ENCODE data around the gene ADAMTS16.

Gene ADAMTS16

GRCh38 chr5:5150667-5151066 lies 10.5 kb downstream of the ADAMTS16 start:
- H4K20me1 ChIP-seq (ENCODE audit: insufficient read depth): no peaks in the 10 kb centered on the region
- H3K9ac ChIP-seq: no peak overlapping the region
- no peaks in the 10 kb centered on the region for H3K79me2 ChIP-seq (ENCODE audit: insufficient read depth, low read depth)
- H2AFZ ChIP-seq (ENCODE audit: low read depth): no peak overlapping the region
- H3K4me3 ChIP-seq (IDR thresholded peaks at IDR 0.05; ENCODE audit: insufficient read depth, low read depth, low read length): no peak overlapping the region
- no peak for TF ChIP-seq CTCF (conservative IDR thresholded peaks at IDR 0.05; ENCODE audit: low read depth, low read length)
- no peaks in the 10 kb centered on the region for H3K27me3 ChIP-seq (ENCODE audit: insufficient read depth, low read depth)
- H3K4me1 ChIP-seq (ENCODE audit: low read depth, poor library complexity, severe bottlenecking): no peaks in the 10 kb centered on the region
- H3K36me3 ChIP-seq (ENCODE audit: insufficient read depth): no peaks in the 10 kb centered on the region
- no peak overlapping the region for H3K4me2 ChIP-seq
- no peak overlapping the region for H3K27ac ChIP-seq

- no peaks in the 10 kb centered on the region for H3K27me3 ChIP-seq (ENCODE audit: insufficient read depth, low read depth)
- H2AFZ ChIP-seq (ENCODE audit: low read depth): no peak overlapping the region
- no peaks in the 10 kb centered on the region for H3K4me1 ChIP-seq (ENCODE audit: low read depth, poor library complexity, severe bottlenecking)
- no peak overlapping the region for H3K9ac ChIP-seq
- no peak for TF ChIP-seq CTCF (conservative IDR thresholded peaks at IDR 0.05; ENCODE audit: low read depth, low read length)
- no peaks in the 10 kb centered on the region for H3K36me3 ChIP-seq (ENCODE audit: insufficient read depth)
- no peaks in the 10 kb centered on the region for H4K20me1 ChIP-seq (ENCODE audit: insufficient read depth)
- no peak overlapping the region for H3K4me3 ChIP-seq (IDR thresholded peaks at IDR 0.05; ENCODE audit: insufficient read depth, low read depth, low read length)
- H3K79me2 ChIP-seq (ENCODE audit: insufficient read depth, low read depth): no peaks in the 10 kb centered on the region
- no peak overlapping the region for H3K4me2 ChIP-seq
- H3K27ac ChIP-seq: no peak overlapping the region
These were observed 14.6 kb downstream of the ADAMTS16 start for GRCh38 chr5:5154733-5155132.

- H3K4me3 ChIP-seq (IDR thresholded peaks at IDR 0.05; ENCODE audit: insufficient read depth, low read depth, low read length): no peak overlapping the region
- peak overlapping the region; percentile 26; the same call in 1 of the 2 replicates for H2AFZ ChIP-seq (ENCODE audit: low read depth)
- no peak overlapping the region for H3K27ac ChIP-seq
- no peaks in the 10 kb centered on the region for H3K79me2 ChIP-seq (ENCODE audit: insufficient read depth, low read depth)
- H3K4me1 ChIP-seq (ENCODE audit: low read depth, poor library complexity, severe bottlenecking): no peaks in the 10 kb centered on the region
- no peaks in the 10 kb centered on the region for H4K20me1 ChIP-seq (ENCODE audit: insufficient read depth)
- H3K9ac ChIP-seq: no peak overlapping the region
- H3K4me2 ChIP-seq: no peak overlapping the region
- no peaks in the 10 kb centered on the region for H3K36me3 ChIP-seq (ENCODE audit: insufficient read depth)
- TF ChIP-seq CTCF (conservative IDR thresholded peaks at IDR 0.05; ENCODE audit: low read depth, low read length): no peak
- H3K27me3 ChIP-seq (ENCODE audit: insufficient read depth, low read depth): no peaks in the 10 kb centered on the region
These were observed 15.5 kb downstream of the ADAMTS16 start for GRCh38 chr5:5155617-5156016.

- H2AFZ ChIP-seq (ENCODE audit: low read depth): peak overlapping the region; percentile 26; the same call in 1 of the 2 replicates
- no peak overlapping the region for H3K9ac ChIP-seq
- H3K4me2 ChIP-seq: no peak overlapping the region
- no peaks in the 10 kb centered on the region for H3K79me2 ChIP-seq (ENCODE audit: insufficient read depth, low read depth)
- no peak overlapping the region for H3K4me3 ChIP-seq (IDR thresholded peaks at IDR 0.05; ENCODE audit: insufficient read depth, low read depth, low read length)
- H3K27me3 ChIP-seq (ENCODE audit: insufficient read depth, low read depth): no peaks in the 10 kb centered on the region
- no peaks in the 10 kb centered on the region for H3K36me3 ChIP-seq (ENCODE audit: insufficient read depth)
- H4K20me1 ChIP-seq (ENCODE audit: insufficient read depth): no peaks in the 10 kb centered on the region
- no peak overlapping the region for H3K27ac ChIP-seq
- no peak for TF ChIP-seq CTCF (conservative IDR thresholded peaks at IDR 0.05; ENCODE audit: low read depth, low read length)
- H3K4me1 ChIP-seq (ENCODE audit: low read depth, poor library complexity, severe bottlenecking): no peaks in the 10 kb centered on the region
These were observed 16.4 kb downstream of the ADAMTS16 start for GRCh38 chr5:5156471-5157082.

All from KMS-11 (cell line).